NCI-H1694 (cell line): ENCODE measurements around the gene TMEM60.
"Not testable (repeated sequence)": the region's sequence is repeated elsewhere in the genome, so short reads cannot be mapped to it uniquely, and the experiment has no call there.

Experiments used
- DNase-seq: peaks from one replicate; lab custom pipeline; 2025; lab: John Stamatoyannopoulos, UW

TMEM60 gene

GRCh38 chr7:77811516-77812289 is 13.5 kb upstream of the TMEM60 start:
- no peak for DNase-seq

DNA sequence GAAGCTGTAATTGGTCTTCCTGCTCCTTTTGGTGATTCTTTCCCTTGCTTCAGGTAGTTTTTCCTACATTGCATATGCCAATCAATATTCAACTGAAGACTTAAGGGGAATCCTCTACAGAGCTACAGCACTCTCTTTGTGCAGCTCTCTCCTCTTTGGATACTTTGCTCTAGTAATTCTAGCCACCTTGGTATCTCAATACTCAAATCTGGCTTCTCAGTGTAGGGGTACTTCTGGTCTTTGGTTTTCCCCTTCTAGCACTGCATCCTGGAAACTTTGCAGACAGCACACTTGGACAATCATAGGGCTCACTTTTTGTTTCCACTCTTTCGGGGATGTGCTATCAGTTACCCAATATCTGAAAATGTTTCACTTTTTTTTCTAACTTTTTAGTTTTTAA is 10.3 kb upstream of the TMEM60 start:
- DNase-seq: no peak

DNA sequence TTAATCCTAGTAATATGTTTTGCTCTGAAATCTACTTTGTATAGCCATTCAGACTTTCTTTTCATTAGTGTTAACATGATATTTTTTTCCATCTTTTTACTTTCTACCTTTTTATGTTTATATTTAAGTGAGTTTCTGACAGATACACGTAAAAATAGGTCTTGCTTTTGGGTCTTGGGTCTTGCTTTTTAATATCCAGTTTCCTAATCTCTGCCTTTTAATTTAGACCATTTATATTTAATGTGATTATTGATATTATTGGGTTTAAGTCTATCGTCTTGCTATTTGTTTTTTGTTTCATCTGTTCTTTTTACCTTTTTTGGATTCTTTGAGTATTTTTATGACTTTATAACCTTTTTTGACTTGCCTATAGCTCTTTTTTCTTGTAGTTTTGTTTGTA is 8.2 kb upstream of the TMEM60 start:
- no peak for DNase-seq

DNA sequence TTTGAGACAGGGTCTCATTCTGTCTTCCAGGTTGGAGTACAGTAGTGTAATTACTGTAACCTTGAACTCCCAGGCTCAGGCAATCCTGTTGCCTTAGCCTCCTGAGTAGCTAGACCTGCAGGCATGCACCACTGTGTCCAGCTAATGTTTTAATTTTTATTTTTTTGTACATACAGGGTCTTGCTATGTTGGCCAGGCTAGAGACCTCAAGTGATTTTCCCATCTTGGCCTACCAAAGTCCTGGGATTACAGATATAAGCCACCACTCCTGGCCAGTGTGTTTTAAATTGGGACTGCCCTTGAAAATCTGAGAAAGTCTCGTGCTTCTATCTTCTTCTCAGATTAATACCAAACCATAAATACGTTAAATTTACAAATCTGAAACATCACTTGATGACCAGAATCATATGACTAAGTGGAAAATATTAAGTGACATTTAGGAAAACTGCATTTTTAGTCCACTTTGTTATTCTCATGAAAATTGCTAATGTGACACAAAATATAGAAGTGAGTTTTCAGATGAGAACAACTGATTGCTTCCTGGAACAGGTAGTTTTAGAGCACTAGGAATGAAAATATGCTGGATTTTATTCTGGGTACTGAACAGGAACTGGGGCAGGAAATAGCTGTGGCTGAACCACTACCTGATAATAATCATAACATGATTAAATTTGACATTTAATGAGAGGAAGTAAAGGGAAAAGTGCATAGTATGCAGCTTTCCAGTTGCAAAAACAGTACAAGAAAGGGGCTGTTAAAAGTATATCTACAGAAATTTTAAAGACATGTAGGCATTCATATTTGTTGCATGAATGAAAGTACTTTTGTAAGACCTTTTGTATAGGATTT is 4.5 kb upstream of the TMEM60 start:
- no peak for DNase-seq

GRCh38 chr7:77800730-77801129 is 2.5 kb upstream of the TMEM60 start:
- no peak for DNase-seq

DNA sequence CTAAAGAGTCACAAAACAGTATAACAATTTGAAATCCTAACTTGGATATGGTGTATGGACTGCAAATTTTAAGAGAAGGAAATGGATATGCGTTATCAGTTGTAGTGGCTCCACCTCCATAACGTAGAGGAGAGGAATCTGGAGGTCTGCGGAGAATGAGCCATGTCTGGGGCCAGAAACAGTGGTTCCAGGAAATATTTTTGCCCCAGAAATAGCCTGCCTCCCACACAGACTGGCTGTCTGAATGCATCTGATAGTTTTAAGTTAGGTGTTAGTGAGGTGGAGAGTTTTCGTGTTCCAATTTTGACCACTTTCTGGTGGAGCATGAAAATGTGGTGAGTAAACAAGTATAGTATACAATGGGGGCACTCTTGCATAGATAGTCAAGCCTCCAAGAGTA is 1.9 kb upstream of the TMEM60 start:
- DNase-seq: no peak

DNA sequence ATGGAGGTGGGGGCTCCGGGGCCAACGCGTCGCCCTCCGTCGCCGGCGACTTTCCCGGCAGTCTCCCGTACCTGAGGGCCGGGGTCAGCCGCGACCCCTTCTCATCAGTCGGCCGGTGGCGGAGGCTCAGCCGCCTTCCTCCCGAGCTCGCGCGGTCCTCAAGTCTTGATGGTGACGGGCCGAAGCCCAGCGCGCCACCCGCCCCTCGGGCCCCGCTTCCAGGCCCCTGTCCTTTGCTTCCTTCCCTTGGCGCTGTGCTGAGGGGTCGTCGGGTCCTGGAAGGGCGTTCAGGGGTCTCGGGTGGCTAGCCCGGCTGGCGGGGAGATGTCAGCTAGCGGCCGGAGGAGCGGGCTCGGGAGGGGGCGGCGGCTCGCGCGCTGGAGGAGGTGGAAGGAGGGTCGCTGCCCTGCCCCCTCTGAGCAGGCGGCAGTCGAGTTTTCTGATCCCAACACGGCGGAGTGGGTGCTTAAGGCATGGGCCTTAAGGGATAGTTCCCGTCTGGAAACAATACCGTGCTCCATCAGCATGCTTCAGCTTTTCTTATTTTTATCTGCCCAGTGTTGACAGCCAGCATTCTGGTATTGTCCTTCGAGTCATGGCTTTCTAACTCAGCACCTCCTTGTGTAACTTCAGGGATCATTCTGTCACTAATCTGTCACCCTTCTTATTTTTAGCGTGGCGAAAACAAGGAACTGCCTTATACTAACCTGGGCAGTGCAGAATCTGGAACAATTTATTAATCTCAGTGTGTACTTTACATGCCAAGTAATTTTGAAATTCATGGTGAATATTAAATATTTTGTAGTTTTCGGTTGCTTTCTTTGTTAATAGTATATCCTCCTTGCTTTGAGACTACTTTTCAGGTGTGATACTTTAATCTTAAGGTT is 1.1 kb upstream of the TMEM60 start:
- DNase-seq: peak; percentile 9

GRCh38 chr7:77797734-77798393 is 370 bp downstream of the TMEM60 start:
- no peak for DNase-seq

DNA sequence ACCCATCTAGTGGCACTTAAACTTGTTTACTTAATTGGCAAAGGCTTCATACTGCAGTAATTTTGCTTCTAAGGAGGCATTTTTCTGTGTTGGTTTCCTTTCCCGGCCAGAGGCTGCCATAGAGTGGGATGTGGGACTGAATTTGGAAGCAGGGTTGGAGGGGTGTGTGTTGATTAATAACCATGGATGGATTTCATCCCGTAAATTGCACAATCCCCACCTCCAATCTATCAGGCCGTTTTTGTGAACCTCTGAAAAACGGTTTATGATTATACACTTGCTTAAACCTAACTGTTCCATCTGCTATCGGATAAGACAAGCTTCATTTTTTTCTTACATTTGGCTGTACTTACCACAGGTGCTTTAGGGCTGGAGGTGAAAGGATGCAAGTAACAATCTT is 1.3 kb downstream of the TMEM60 start:
- DNase-seq: no peak

DNA sequence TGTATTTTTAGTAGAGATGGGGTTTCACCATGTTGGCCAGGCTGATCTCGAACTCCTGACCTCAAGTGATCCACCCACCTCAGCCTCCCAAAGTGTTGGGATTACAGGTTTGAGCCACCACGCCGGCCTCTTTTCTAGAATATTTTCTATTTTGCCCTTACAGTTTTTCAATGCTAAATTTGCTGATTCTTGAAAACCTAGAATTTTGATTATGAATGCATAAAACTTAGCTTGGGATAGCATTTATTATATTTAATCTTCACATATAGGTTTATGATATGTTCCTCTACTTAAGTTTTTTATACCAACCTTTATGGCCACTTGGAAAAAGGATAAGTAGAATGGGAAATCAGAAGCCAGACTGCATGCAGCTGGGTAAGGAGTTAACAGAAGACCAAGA is 2.1 kb downstream of the TMEM60 start:
- DNase-seq: no peak

- no peak for DNase-seq
Observed at GRCh38 chr7:77794000-77794399, 4.2 kb downstream of the TMEM60 start.

- DNase-seq: no peak
Observed at GRCh38 chr7:77791956-77792355, 6.3 kb downstream of the TMEM60 start.

- DNase-seq: no peak
Observed at GRCh38 chr7:77791336-77791735, 6.9 kb downstream of the TMEM60 start.

GRCh38 chr7:77788327-77788902 is 9.8 kb downstream of the TMEM60 start:
- DNase-seq: no peak

- DNase-seq: no peak
Observed at GRCh38 chr7:77786741-77787140, 11.5 kb downstream of the TMEM60 start.

- no peak for DNase-seq
Observed at GRCh38 chr7:77786018-77786417, 12.2 kb downstream of the TMEM60 start.

GRCh38 chr7:77784426-77784825 is 13.8 kb downstream of the TMEM60 start:
- not testable (repeated sequence) for DNase-seq

DNA sequence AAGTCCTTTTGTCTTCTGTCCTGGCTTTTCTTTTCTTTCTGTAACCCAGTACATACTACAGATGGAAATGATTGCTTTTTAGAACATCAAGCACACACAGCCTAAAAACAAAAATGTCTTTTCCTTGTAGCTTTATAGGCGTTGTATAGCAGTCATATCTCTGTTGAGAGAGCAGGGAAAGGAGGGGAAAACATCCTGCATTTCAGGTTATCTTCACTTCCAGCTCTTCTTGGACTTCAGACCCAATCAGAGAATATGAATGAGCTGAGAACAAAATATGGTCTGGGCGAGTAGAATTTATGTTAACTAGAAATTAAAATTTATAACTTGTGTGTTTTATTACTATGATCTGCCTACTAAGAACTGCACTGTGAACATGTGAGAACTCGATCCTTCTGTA is 14.7 kb downstream of the TMEM60 start:
- no peak for DNase-seq

- no peak for DNase-seq
Observed at GRCh38 chr7:77783111-77783510, 15.1 kb downstream of the TMEM60 start.

GRCh38 chr7:77782383-77782782 is 15.9 kb downstream of the TMEM60 start:
- no peak for DNase-seq

DNA sequence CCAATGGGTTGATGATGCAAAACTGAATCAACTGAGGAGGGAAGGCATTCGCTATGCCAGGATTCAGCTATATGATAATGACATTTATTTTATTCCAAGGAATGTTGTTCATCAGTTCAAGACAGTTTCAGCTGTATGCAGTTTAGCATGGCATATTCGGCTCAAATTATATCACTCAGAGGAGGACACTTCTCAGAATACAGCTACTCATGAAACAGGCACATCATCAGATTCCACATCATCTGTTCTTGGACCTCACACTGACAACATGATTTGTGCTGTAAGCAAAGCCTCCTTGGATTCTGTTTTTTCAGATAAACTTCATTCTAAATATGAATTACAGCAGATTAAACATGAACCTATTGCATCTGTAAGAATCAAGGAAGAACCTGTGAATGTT is 19.7 kb downstream of the TMEM60 start:
- no peak for DNase-seq
